ENCODE measurements around the gene RAPGEF4. TPM values are rescaled to one million over a fixed set of nuclear protein-coding genes. Genes with fewer than 3 reads are reported as not detected.

Gene RAPGEF4
- total RNA-seq, 1 experiment from 2014 or later: 1.4 TPM

DNA sequence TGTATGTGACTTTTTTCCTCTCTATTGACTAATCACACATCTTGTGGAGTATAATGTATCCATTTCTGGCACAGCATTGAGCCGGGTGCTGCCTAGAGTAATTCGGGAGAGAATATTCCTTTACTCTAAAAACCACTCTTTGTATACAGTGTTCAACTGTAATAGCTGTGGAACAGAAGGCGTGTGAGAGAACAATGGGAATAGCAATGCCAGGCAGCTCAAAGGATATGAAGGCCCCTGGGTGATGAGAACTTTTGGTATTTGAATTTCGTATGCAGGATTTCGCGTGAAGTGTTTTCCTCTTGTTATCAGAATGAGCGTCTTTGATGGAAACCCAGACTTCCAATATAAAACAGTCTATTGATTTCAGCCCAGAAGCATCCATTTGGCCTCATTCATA is 255.4 kb downstream of the RAPGEF4 start:
- H3K4me2 ChIP-seq (ENCODE audit: insufficient read depth, insufficient read length, low read length): no peak overlapping the region
- no peak overlapping the region for H4K8ac ChIP-seq (replicated peaks; ENCODE audit: insufficient read length, low read depth, low read length)

More for the DNA sequence above, 255.4 kb downstream of the RAPGEF4 start:
- H3K9me3 ChIP-seq (ENCODE audit: control insufficient read depth, low read depth, low read length): no peaks in the 10 kb centered on the region
- H3K27ac ChIP-seq (ENCODE audit: insufficient read length, low read depth, low read length): no peak overlapping the region
- no peaks in the 10 kb centered on the region for H3K23me2 ChIP-seq (ENCODE audit: insufficient read length, low read depth, low read length, poor library complexity, severe bottlenecking)
- WGBS (ENCODE audit: extremely low coverage, insufficient read length, low lambda C conversion rate): no CpG with 5 or more reads among the region's 7 CpGs
- H4K5ac ChIP-seq (ENCODE audit: insufficient read length, low read depth, low read length): no peak overlapping the region
- H2BK12ac ChIP-seq (ENCODE audit: insufficient read length, low read depth, low read length): no peak overlapping the region
- no peak overlapping the region for H3K18ac ChIP-seq (ENCODE audit: insufficient read length, low read depth, low read length)
- DNase-seq: no peak
- Mint-ChIP-seq H3K27me3 (ENCODE audit: low read depth) (no peaks in the 10 kb centered on the region), H3K36me3 (ENCODE audit: insufficient read depth in 1 of 3, low read depth in 3 of 3) (no peaks in the 10 kb centered on the region), H3K4me1 (peaks cover 8 to 11% of the 10 kb centered on the region in 2 experiments), H3K27ac (no peak overlapping the region), H3K9me3 (no peaks in the 10 kb centered on the region), H3K4me3 (no peak overlapping the region)
- H3T11ph ChIP-seq (ENCODE audit: low read length): no peak overlapping the region
- no peak for TF ChIP-seq CTCF (conservative IDR thresholded peaks at IDR 0.05)
- no peaks in the 10 kb centered on the region for H3K79me2 ChIP-seq (ENCODE audit: insufficient read depth, low read length)
- no peak overlapping the region for H2BK5ac ChIP-seq (ENCODE audit: insufficient read length, low read length)
- peaks cover 5% of the 10 kb centered on the region; the same call in 1 of the 2 replicates for H3K4me1 ChIP-seq (ENCODE audit: insufficient read depth, low read length)
- H2BK120ac ChIP-seq (ENCODE audit: low read depth, low read length, poor library complexity, severe bottlenecking): no peak overlapping the region
- no peak overlapping the region for H4K91ac ChIP-seq (ENCODE audit: insufficient read length, low read depth, low read length)
- no peak overlapping the region for H2AK5ac ChIP-seq (ENCODE audit: insufficient read length, low read length)
- H3K79me1 ChIP-seq (ENCODE audit: insufficient read depth, low read depth, low read length, poor library complexity, severe bottlenecking): no peaks in the 10 kb centered on the region
- no peaks in the 10 kb centered on the region for H4K20me1 ChIP-seq (ENCODE audit: control insufficient read depth, insufficient read depth, insufficient read length)
- H2AFZ ChIP-seq (ENCODE audit: low read length): no peak overlapping the region
- no peaks in the 10 kb centered on the region for H3K27me3 ChIP-seq (ENCODE audit: insufficient read depth, low read length)
- no peak overlapping the region for H2BK15ac ChIP-seq (ENCODE audit: low read depth, low read length)
- H3K14ac ChIP-seq (ENCODE audit: insufficient read depth, low read length): no peak overlapping the region
- H3K9ac ChIP-seq (ENCODE audit: extremely low read depth, insufficient read length, low read length): no peak overlapping the region
- no peak overlapping the region for H3K4ac ChIP-seq (ENCODE audit: low read depth, low read length)
- H3K56ac ChIP-seq (ENCODE audit: insufficient read length, low read depth, low read length): no peak overlapping the region
- H2BK20ac ChIP-seq (ENCODE audit: low read depth, low read length, poor library complexity, severe bottlenecking): no peak overlapping the region
- H3K23ac ChIP-seq (ENCODE audit: insufficient read length, low read depth, low read length): no peak overlapping the region
